NCI-H2107 (cell line): ENCODE data around the gene MXRA7.
"Not testable (repeated sequence)": the region's sequence is repeated elsewhere in the genome, so short reads cannot be mapped to it uniquely, and the experiment has no call there.

Experiments
- DNase-seq: peaks from one replicate; lab custom pipeline; 2025; lab: John Stamatoyannopoulos, UW

The MXRA7 gene

GRCh38 chr17:76643553-76644148, 67.1 kb downstream of the MXRA7 start, which contains the start of gene ST6GALNAC1:
TSS of gene ST6GALNAC1 (minus strand) at chr17:76643757. CDS start at chr17:76643638, 119 bp downstream.
- DNase-seq, result no peak

GRCh38 chr17:76642994-76643393, 67.8 kb downstream of the MXRA7 start:
- no peak for DNase-seq

- no peak for DNase-seq
These were observed 68.7 kb downstream of the MXRA7 start for GRCh38 chr17:76642032-76642561.

GRCh38 chr17:76641501-76641900, 69.3 kb downstream of the MXRA7 start:
- no peak for DNase-seq

GRCh38 chr17:76640550-76641380, 70.0 kb downstream of the MXRA7 start:
- no peak for DNase-seq

- no peak for DNase-seq
These were observed 72.5 kb downstream of the MXRA7 start for GRCh38 chr17:76638263-76638662.

GRCh38 chr17:76636486-76637206, 74.1 kb downstream of the MXRA7 start:
- not testable (repeated sequence) for DNase-seq

- DNase-seq, result no peak
These were observed 75.0 kb downstream of the MXRA7 start for GRCh38 chr17:76635659-76636360.

GRCh38 chr17:76635039-76635438, 75.7 kb downstream of the MXRA7 start:
- no peak for DNase-seq

GRCh38 chr17:76633628-76634328, 77.0 kb downstream of the MXRA7 start:
- DNase-seq, result no peak

GRCh38 chr17:76631821-76632565, 78.8 kb downstream of the MXRA7 start:
- DNase-seq, result no peak

GRCh38 chr17:76630151-76630550, 80.6 kb downstream of the MXRA7 start:
- DNase-seq, result no peak
